COLO668 (cell line): Measurements from ENCODE around the gene ISCU.
"Not testable (repeated sequence)": the region's sequence is repeated elsewhere in the genome, so short reads cannot be mapped to it uniquely, and the experiment has no call there.

Experiments used
- DNase-seq: peaks from one replicate; lab custom pipeline; 2025; ENCODE audit not compliant: unreplicated experiment; lab: John Stamatoyannopoulos, UW

The ISCU gene

GRCh38 chr12:108586306-108586705 lies 23.9 kb downstream of the ISCU start:
- no peak for DNase-seq

- DNase-seq: no peak
Observed at GRCh38 chr12:108587826-108588225, 25.4 kb downstream of the ISCU start.

- no peak for DNase-seq
Observed at GRCh38 chr12:108589028-108589839, 26.8 kb downstream of the ISCU start.

- DNase-seq: no peak
Observed at GRCh38 chr12:108589840-108590229, 27.4 kb downstream of the ISCU start.

- not testable (repeated sequence) for DNase-seq
Observed at GRCh38 chr12:108590463-108590862, 28.1 kb downstream of the ISCU start.

- DNase-seq: no peak
Observed at GRCh38 chr12:108591267-108591980, 29.0 kb downstream of the ISCU start.

GRCh38 chr12:108592033-108592909 lies 29.9 kb downstream of the ISCU start:
- DNase-seq: no peak

GRCh38 chr12:108594323-108594903 lies 32.0 kb downstream of the ISCU start:
- DNase-seq: no peak

GRCh38 chr12:108594960-108595710 lies 32.7 kb downstream of the ISCU start:
- DNase-seq: no peak

- no peak for DNase-seq
Observed at GRCh38 chr12:108595711-108596647, 33.6 kb downstream of the ISCU start.

- no peak for DNase-seq
Observed at GRCh38 chr12:108596854-108597558, 34.6 kb downstream of the ISCU start.

GRCh38 chr12:108597559-108598471 lies 35.4 kb downstream of the ISCU start, which contains the start of gene TMEM119:
TMEM119 (minus strand) TSS chr12:108598084; CDS start chr12:108592383, 5,701 bp downstream.
- DNase-seq: no peak

GRCh38 chr12:108598553-108599250 lies 36.3 kb downstream of the ISCU start:
- no peak for DNase-seq

GRCh38 chr12:108599541-108599940 lies 37.1 kb downstream of the ISCU start:
- no peak for DNase-seq

- DNase-seq: no peak
Observed at GRCh38 chr12:108599948-108600701, 37.7 kb downstream of the ISCU start.

GRCh38 chr12:108600702-108601007 lies 38.3 kb downstream of the ISCU start:
- no peak for DNase-seq
